GM19023 (cell line): ENCODE results near the gene SH3BGRL2.

Experiments
- ATAC-seq: cut with Tn5 transposase; IDR thresholded peaks from one replicate; pipeline ENCODE4 v1.9.1; 2021; ENCODE audit warnings: mild to moderate bottlenecking, moderate library complexity; ENCODE audit not compliant: unreplicated experiment

The SH3BGRL2 gene

DNA sequence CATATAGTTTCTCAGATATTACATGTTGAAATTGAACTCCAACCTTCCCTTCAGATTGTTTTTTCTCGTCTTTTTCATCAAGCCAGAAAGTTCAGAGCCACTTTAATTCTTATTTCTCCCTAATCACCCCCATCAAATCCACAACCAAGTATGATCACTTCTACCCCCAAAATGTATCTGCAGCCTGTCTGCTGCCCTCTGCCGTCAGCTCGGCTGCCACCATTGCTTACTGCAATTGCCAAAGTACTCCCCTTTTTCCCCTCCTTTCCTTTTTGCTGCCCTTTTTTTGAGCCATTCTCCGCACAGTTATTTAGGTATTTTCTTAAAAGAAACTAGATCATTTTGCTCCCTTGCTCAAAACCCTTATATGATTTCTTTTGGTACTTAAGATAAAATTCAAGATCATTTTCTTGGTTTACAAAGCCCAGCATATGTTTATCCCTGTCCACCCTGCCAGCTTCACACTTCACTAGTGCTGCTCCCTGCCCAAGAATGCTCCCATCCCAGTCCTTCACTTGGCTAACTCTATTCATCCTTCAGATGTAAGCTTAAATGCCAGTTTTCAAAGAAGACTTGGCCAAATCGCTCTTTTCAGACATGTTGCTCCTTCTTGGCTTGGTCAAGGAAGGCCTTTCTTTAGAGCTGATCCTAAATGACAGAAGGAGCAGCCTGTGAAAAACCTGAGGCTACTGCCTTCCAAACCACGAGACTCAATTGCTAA lies 63.7 kb downstream of the SH3BGRL2 start:
- ATAC-seq = no peak

GRCh38 chr6:79697430-79697829 lies 66.3 kb downstream of the SH3BGRL2 start:
- no peak for ATAC-seq

DNA sequence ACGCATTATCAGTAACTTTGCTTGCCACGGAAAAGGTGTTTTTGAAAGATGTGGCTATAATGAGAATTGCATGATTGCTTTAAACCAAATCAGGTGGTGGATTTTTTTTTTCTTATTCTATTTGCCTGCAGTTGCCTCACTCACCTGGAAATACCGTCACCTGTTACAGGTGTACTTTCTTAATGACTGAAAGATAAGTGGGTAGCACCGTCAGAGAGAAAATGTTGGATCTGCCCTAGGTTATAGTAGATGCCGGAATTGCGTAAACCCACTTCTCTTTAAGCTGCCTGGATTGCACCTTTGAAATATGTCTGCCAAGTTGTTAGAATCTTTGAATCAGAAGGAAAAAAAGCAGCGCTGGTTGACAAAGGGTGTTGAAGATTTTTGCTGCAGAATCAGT lies 68.5 kb downstream of the SH3BGRL2 start:
- ATAC-seq = no peak

DNA sequence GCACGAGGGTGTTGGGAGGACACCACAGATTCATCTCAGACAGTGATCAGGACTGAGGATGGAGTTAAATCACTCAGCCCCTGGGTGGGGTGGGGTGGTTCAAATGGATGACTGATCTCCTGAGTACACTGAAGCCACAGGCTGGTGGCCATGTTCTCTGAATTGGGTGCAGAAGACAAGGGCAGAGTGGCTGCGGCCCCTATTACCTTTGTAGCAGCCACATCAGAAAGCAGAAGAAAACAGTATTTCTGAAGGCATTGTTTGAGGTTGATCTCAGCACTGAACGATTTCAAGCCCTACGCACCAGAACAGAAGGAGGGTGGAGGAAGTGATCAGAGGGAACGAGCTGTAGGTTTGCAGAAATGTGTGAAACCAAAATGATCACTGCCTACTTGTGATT lies 71.6 kb downstream of the SH3BGRL2 start:
- no peak for ATAC-seq

DNA sequence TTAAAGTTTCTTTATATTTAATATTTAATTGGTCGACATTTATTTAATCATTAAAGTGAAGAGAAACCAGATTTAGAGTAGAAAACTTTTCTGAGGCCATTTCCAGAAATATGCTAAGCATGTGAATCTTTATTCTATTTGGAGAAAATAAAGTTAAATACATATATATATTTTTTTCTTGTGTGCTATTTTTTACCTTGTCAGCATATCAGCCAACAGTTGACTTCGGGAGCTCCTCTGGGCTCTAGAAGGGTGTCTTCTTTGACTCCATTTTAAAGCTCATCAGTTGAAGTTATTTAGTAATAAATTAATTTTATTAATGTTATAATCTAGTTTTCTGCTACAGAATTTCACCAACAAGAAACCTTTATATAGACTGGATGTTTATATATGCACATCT lies 73.1 kb downstream of the SH3BGRL2 start:
- no peak for ATAC-seq

DNA sequence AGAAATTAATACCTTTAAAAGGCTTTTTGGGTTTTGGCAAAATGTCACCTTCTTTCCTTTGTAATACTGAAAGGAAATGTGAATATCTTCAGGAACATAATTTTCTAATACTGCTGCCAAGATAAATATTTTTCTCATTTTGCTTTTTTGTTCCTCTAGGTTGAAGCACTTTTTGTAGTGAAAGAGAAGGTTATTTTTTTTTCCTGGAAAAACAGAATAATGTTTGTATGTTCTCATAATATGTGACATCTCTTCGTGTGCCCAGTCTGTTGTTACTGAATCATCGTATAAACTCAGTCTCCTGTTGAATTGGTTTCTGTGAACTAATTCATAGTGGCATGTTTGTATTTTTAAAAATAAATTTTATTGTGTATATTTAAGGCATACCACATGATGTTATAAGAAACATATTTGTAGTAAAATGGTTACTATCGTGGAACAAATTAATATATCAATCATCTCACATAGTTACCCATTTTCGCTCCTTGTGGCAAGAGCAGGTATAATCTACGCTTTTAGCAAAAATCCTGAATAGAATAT lies 74.4 kb downstream of the SH3BGRL2 start:
- ATAC-seq = no peak

GRCh38 chr6:79706527-79706926 lies 75.4 kb downstream of the SH3BGRL2 start:
- no peak for ATAC-seq

DNA sequence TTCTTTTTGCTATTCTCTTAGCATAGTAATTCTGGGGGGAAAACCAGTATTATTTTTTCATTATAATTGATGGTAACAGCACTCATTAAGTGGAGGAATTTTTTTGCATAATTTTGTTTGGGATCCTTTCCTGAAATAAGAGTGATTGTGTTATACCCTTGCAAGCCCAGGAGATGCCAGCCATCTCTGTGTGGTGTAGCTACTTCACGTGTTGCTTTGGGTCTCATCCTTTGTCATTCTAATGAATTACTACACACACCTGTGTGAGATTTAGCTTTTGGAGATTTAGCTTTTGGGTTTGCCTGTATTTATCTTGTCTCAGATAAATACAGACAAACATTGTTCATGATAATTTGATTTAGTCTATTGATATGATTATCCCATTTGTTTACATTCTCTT lies 76.5 kb downstream of the SH3BGRL2 start:
- no peak for ATAC-seq

DNA sequence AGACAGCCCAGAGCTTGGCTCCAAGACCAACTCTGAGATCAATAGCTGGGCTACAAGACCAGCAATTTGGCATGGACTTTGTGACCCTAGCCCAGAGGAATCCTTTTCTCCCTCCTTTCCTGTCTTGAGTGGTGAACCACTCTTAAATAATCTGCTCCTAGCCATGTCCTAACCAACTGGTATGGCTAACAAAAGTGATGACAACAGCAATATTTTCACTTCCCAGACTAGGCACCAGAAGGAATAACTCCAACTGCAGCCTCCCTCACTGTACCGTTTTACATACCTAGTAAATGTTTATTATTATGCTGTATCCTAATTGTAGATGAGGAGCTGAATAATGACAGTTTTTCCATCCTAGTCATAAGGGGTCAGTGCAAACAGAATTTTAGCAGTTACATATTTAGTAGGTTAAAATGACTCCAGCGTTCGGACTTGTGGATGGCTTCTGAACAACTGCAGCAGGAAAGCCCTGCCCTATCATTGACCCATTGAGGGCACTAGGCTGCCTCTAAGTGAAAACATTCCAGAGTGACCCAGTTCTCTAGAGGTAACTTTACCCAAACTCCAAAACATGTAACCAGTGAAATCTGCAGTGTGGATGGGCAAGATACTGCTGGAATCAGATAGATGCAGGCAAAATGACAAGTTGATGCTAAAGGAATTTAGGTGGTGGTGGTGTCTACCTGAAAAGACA lies 77.1 kb downstream of the SH3BGRL2 start:
- no peak for ATAC-seq

GRCh38 chr6:79710127-79710526 lies 79.0 kb downstream of the SH3BGRL2 start:
- no peak for ATAC-seq

- ATAC-seq = no peak
Measured at GRCh38 chr6:79711167-79711566, 80.0 kb downstream of the SH3BGRL2 start.

DNA sequence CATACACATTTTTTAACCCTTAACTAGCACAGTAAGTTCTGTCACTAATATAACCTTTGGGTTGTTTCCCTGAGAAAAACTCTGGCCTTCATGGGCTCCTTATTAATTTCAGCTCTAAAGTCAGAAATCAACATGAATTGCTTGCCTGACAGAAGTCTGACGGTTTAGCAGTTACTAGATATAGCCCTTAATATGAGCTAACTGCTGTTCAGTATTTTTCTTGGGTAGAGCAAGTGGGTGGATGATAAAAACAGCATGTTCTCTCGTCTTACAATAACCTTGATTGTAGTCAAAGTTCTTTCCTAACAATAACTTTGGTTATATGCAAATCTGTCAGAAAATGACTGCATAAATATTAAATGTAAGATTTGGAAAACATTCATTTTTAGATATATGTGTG lies 81.0 kb downstream of the SH3BGRL2 start:
- no peak for ATAC-seq

GRCh38 chr6:79712616-79713135 lies 81.5 kb downstream of the SH3BGRL2 start:
- no peak for ATAC-seq

- ATAC-seq = peak; percentile 67
Measured at GRCh38 chr6:79713701-79714322, 82.7 kb downstream of the SH3BGRL2 start.

- no peak for ATAC-seq
Measured at GRCh38 chr6:79717989-79718388, 86.9 kb downstream of the SH3BGRL2 start.

DNA sequence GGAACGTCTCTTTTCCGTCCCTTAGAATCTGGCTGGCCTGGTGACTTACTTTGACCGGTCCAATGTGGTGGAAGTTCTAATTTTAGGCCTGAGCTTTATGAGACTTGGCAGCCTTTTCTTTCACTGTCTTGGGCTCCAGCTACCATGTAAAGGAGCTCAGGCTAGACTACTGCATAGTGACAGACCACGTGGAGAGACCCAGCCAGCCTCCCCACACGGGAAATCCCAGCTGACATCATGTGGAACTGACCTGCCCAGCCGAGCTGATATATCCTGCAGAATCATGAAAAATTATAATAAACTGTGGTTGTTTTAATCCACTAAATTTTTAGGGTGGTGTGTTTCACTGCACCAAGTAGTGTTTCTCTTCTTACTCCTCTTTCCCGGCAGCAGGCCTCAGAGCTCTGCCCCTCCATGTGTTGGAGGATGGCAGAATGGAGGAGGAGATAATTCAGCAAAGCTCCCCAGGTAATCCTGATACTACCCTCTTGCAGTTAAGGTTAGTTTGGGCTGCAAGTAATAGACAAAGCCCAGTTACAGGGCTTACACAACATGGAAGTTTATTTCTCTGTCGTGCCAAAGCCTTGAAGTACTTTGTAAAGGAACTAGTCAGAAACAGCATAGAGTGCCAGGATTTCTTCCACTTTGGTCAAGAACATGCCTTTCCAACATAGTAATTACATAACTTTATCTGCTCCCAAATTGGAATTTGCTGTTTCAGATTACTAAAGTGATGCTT lies 87.5 kb downstream of the SH3BGRL2 start:
- ATAC-seq = no peak

- no peak for ATAC-seq
Measured at GRCh38 chr6:79719248-79719960, 88.3 kb downstream of the SH3BGRL2 start.

- ATAC-seq = no peak
Measured at GRCh38 chr6:79724816-79725215, 93.7 kb downstream of the SH3BGRL2 start.

- ATAC-seq = no peak
Measured at GRCh38 chr6:79731471-79731870, 100.3 kb downstream of the SH3BGRL2 start.

DNA sequence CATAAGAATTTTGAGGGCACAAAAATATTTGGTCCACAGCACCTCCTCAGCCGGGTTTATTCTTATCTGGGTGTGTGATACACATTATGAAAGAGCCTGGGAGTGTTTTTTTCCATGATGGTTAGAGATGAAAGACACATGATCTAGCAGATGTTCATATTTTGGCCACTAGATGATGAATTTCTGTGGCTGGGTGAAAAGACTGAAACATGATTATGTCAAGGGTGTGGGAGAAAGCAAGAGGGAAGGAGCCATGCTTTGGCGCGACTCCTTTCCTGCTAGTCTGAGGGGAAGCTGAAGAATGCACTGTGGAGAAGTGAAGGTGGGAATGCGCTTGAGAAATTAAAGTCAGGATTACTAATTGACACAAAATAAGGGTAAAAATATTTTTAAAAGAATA lies 102.3 kb downstream of the SH3BGRL2 start:
- no peak for ATAC-seq
